OCI-LY1 (cell line): Measurements from ENCODE around the gene SKAP1.
"Not testable (repeated sequence)": the region's sequence is repeated elsewhere in the genome, so short reads cannot be mapped to it uniquely, and the experiment has no call there.

Experiments used
- EZH2 ChIP-seq: fragments of 200-600 bp; sonication (generic), shearing (Covaris generic); IDR thresholded peaks from 2 replicates; pipeline ENCODE4 v1.8.0; 2017; ENCODE audit warnings: borderline replicate concordance, mixed run types, mild to moderate bottlenecking, antibody characterized with exemption, low read length, moderate library complexity, mixed read lengths
- TF ChIP-seq, protein P1 (sequence below): fragments of 200-600 bp; sonication (generic), shearing (Covaris generic); IDR thresholded peaks from 2 replicates; pipeline ENCODE4 v1.5.1; 2017; ENCODE audit warnings: mild to moderate bottlenecking, antibody characterized with exemption, low read length, moderate library complexity, mixed read lengths

DNA sequence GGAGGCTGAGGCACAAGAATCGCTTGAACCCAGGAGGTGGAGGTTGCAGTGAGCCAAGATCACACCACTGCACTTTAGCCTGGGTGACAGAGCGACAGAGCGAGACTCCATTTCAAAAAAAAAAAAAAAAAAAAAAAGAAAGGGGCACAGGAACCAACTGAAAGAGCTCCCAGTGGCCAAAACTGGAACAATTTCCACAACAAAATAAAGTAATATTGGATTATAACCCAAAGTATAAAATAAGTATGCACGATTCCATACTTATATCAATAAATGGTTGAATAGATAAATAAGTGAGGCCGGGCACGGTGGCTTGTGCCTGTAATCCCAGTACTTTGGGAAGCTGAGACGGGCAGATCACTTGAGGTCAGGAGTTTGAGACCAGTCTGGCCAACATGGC lies 19.2 kb downstream of the SKAP1 start:
- TF ChIP-seq, protein P1, sequence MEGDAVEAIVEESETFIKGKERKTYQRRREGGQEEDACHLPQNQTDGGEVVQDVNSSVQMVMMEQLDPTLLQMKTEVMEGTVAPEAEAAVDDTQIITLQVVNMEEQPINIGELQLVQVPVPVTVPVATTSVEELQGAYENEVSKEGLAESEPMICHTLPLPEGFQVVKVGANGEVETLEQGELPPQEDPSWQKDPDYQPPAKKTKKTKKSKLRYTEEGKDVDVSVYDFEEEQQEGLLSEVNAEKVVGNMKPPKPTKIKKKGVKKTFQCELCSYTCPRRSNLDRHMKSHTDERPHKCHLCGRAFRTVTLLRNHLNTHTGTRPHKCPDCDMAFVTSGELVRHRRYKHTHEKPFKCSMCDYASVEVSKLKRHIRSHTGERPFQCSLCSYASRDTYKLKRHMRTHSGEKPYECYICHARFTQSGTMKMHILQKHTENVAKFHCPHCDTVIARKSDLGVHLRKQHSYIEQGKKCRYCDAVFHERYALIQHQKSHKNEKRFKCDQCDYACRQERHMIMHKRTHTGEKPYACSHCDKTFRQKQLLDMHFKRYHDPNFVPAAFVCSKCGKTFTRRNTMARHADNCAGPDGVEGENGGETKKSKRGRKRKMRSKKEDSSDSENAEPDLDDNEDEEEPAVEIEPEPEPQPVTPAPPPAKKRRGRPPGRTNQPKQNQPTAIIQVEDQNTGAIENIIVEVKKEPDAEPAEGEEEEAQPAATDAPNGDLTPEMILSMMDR, result not testable (repeated sequence)
- not testable (repeated sequence) for TF ChIP-seq EZH2
